ENCODE data around the gene GMPPA.

The GMPPA gene

GRCh38 chr2:219478916-219479315, 19.8 kb upstream of the GMPPA start:
- peaks cover 0 to 18% of the 10 kb centered on the region in 2 donors for H3K36me3 ChIP-seq (ENCODE audit: control insufficient read depth in 1 of 2, insufficient read depth in 2 of 2, low read length in 2 of 2)
- peaks cover 0 to 22% of the 10 kb centered on the region in 2 donors for H3K4me1 ChIP-seq (ENCODE audit: control insufficient read depth in 1 of 2, insufficient read depth in 2 of 2, low read length in 2 of 2)
- no peaks in the 10 kb centered on the region for H3K9me3 ChIP-seq (ENCODE audit: control insufficient read depth in 1 of 2, low read length in 2 of 2)
- H3K4me3 ChIP-seq (ENCODE audit: low read depth in 1 of 2, low read length in 2 of 2) = no peak overlapping the region
- H3K27me3 ChIP-seq (ENCODE audit: low read depth, low read length) = peaks cover 9% of the 10 kb centered on the region
- no peak overlapping the region for H3K27ac ChIP-seq (ENCODE audit: low read length)

GRCh38 chr2:219480004-219480403, 18.7 kb upstream of the GMPPA start:
- H3K27me3 ChIP-seq (ENCODE audit: low read depth, low read length) = peaks cover 11% of the 10 kb centered on the region
- H3K27ac ChIP-seq (ENCODE audit: low read length) = no peak overlapping the region
- H3K9me3 ChIP-seq (ENCODE audit: control insufficient read depth in 1 of 2, low read length in 2 of 2) = no peaks in the 10 kb centered on the region
- peaks cover 0 to 32% of the 10 kb centered on the region in 2 donors for H3K4me1 ChIP-seq (ENCODE audit: control insufficient read depth in 1 of 2, insufficient read depth in 2 of 2, low read length in 2 of 2)
- peaks cover 0 to 18% of the 10 kb centered on the region in 2 donors for H3K36me3 ChIP-seq (ENCODE audit: control insufficient read depth in 1 of 2, insufficient read depth in 2 of 2, low read length in 2 of 2)
- no peak overlapping the region for H3K4me3 ChIP-seq (ENCODE audit: low read depth in 1 of 2, low read length in 2 of 2)

- H3K4me1 ChIP-seq (ENCODE audit: control insufficient read depth in 1 of 2, insufficient read depth in 2 of 2, low read length in 2 of 2) = peaks cover 0 to 19% of the 10 kb centered on the region in 2 donors
- H3K27ac ChIP-seq (ENCODE audit: low read length) = no peak overlapping the region
- peaks cover 0 to 20% of the 10 kb centered on the region in 2 donors for H3K36me3 ChIP-seq (ENCODE audit: control insufficient read depth in 1 of 2, insufficient read depth in 2 of 2, low read length in 2 of 2)
- H3K4me3 ChIP-seq (ENCODE audit: low read depth in 1 of 2, low read length in 2 of 2) = no peak overlapping the region
- H3K9me3 ChIP-seq (ENCODE audit: control insufficient read depth in 1 of 2, low read length in 2 of 2) = no peaks in the 10 kb centered on the region
- peaks cover 29% of the 10 kb centered on the region for H3K27me3 ChIP-seq (ENCODE audit: low read depth, low read length)
These were observed 15.9 kb upstream of the GMPPA start for GRCh38 chr2:219482674-219483405.

- H3K4me3 ChIP-seq (ENCODE audit: low read depth in 1 of 2, low read length in 2 of 2) = peak overlapping the region in 1 of 2 donors; percentile 50
- H3K9me3 ChIP-seq (ENCODE audit: control insufficient read depth in 1 of 2, low read length in 2 of 2) = no peaks in the 10 kb centered on the region
- peaks cover 0 to 27% of the 10 kb centered on the region in 2 donors for H3K36me3 ChIP-seq (ENCODE audit: control insufficient read depth in 1 of 2, insufficient read depth in 2 of 2, low read length in 2 of 2)
- H3K27ac ChIP-seq (ENCODE audit: low read length) = no peak overlapping the region
- H3K27me3 ChIP-seq (ENCODE audit: low read depth, low read length) = peaks cover 29% of the 10 kb centered on the region
- H3K4me1 ChIP-seq (ENCODE audit: control insufficient read depth in 1 of 2, insufficient read depth in 2 of 2, low read length in 2 of 2) = peaks cover 0 to 19% of the 10 kb centered on the region in 2 donors
These were observed 15.0 kb upstream of the GMPPA start for GRCh38 chr2:219483451-219484342.

- H3K27me3 ChIP-seq (ENCODE audit: low read depth, low read length) = peaks cover 29% of the 10 kb centered on the region
- H3K27ac ChIP-seq (ENCODE audit: low read length) = no peak overlapping the region
- H3K4me1 ChIP-seq (ENCODE audit: control insufficient read depth in 1 of 2, insufficient read depth in 2 of 2, low read length in 2 of 2) = peaks cover 0 to 19% of the 10 kb centered on the region in 2 donors
- H3K36me3 ChIP-seq (ENCODE audit: control insufficient read depth in 1 of 2, insufficient read depth in 2 of 2, low read length in 2 of 2) = peaks cover 0 to 31% of the 10 kb centered on the region in 2 donors
- peak overlapping the region in 1 of 2 donors; percentile 50 for H3K4me3 ChIP-seq (ENCODE audit: low read depth in 1 of 2, low read length in 2 of 2)
- H3K9me3 ChIP-seq (ENCODE audit: control insufficient read depth in 1 of 2, low read length in 2 of 2) = no peaks in the 10 kb centered on the region
These were observed 14.1 kb upstream of the GMPPA start for GRCh38 chr2:219484343-219485200.

GRCh38 chr2:219485201-219485580, 13.5 kb upstream of the GMPPA start:
- Histone ChIP-seq H3K27ac (ENCODE audit: low read length) (no peak overlapping the region), H3K27me3 (ENCODE audit: low read depth, low read length) (peaks cover 29% of the 10 kb centered on the region), H3K36me3 (ENCODE audit: control insufficient read depth in 1 of 2, insufficient read depth in 2 of 2, low read length in 2 of 2) (peaks cover 0 to 28% of the 10 kb centered on the region in 2 donors), H3K4me3 (ENCODE audit: low read depth in 1 of 2, low read length in 2 of 2) (no peak overlapping the region), H3K4me1 (ENCODE audit: control insufficient read depth in 1 of 2, insufficient read depth in 2 of 2, low read length in 2 of 2) (peaks cover 0 to 19% of the 10 kb centered on the region in 2 donors), H3K9me3 (ENCODE audit: control insufficient read depth in 1 of 2, low read length in 2 of 2) (no peaks in the 10 kb centered on the region)

DNA sequence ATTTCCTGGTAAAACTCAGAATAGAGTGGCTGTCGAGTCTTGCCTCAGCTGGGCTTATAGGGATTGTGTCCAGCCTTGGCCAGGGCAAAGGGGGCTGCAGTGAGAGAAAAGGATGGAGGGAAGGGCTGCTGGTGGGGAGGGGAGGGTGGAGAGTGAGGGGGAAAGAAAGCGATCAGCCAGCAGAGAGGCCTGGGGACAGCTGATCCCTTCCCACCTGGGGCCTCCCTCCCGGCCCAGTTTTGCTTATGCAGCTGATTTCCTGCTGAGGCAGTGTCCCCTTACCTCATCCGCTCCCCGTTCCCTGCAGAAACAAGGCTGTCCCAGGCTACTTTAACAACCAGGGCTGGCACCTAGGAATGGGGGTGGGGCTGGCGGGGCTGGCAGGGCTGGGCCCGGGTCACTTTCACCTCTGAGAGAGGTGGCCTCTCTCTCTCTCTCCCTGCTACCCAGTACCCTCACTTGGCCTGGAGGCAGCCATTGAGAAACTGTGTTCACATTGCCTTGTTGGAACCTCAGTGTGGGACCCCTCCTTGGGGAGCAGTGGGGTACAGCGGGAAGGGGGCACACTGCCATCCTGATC, 12.2 kb upstream of the GMPPA start:
- peaks cover 0 to 22% of the 10 kb centered on the region in 2 donors for H3K36me3 ChIP-seq (ENCODE audit: control insufficient read depth in 1 of 2, insufficient read depth in 2 of 2, low read length in 2 of 2)
- H3K4me1 ChIP-seq (ENCODE audit: control insufficient read depth in 1 of 2, insufficient read depth in 2 of 2, low read length in 2 of 2) = peaks cover 0 to 19% of the 10 kb centered on the region in 2 donors
- H3K9me3 ChIP-seq (ENCODE audit: control insufficient read depth in 1 of 2, low read length in 2 of 2) = no peaks in the 10 kb centered on the region
- no peak overlapping the region for H3K4me3 ChIP-seq (ENCODE audit: low read depth in 1 of 2, low read length in 2 of 2)
- H3K27ac ChIP-seq (ENCODE audit: low read length) = no peak overlapping the region
- peaks cover 29% of the 10 kb centered on the region for H3K27me3 ChIP-seq (ENCODE audit: low read depth, low read length)

DNA sequence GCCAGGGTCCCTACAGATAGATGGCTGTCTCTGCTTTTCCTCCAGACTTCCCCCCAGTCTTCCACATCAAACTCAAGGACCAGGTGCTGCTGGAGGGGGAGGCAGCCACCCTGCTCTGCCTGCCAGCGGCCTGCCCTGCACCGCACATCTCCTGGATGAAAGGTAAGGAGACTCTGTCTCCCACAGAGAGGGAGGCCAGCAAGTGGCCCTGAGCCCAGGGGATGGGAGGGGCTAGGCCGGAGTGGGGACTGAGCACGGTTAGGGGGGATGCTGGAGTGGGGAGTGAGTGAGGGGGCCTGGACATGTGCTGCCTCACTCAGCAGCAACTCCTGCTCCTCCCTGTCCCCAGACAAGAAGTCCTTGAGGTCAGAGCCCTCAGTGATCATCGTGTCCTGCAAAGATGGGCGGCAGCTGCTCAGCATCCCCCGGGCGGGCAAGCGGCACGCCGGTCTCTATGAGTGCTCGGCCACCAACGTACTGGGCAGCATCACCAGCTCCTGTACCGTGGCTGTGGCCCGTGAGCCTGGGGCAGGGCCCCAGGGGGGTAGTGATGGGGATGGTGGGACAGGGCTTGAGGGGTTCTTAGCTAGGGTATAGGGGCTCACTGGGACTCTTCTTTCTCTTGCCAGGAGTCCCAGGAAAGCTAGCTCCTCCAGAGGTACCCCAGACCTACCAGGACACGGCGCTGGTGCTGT, 10.4 kb upstream of the GMPPA start:
- Histone ChIP-seq H3K27me3 (ENCODE audit: low read depth, low read length) (peaks cover 24% of the 10 kb centered on the region), H3K4me1 (ENCODE audit: control insufficient read depth in 1 of 2, insufficient read depth in 2 of 2, low read length in 2 of 2) (peaks cover 0 to 11% of the 10 kb centered on the region in 2 donors), H3K27ac (ENCODE audit: low read length) (no peak overlapping the region), H3K9me3 (ENCODE audit: control insufficient read depth in 1 of 2, low read length in 2 of 2) (no peaks in the 10 kb centered on the region), H3K4me3 (ENCODE audit: low read depth in 1 of 2, low read length in 2 of 2) (no peak overlapping the region), H3K36me3 (ENCODE audit: control insufficient read depth in 1 of 2, insufficient read depth in 2 of 2, low read length in 2 of 2) (peaks cover 0 to 33% of the 10 kb centered on the region in 2 donors)

GRCh38 chr2:219488844-219489194, 9.9 kb upstream of the GMPPA start:
- Histone ChIP-seq H3K27ac (ENCODE audit: low read length) (no peak overlapping the region), H3K9me3 (ENCODE audit: control insufficient read depth in 1 of 2, low read length in 2 of 2) (no peaks in the 10 kb centered on the region), H3K4me1 (ENCODE audit: control insufficient read depth in 1 of 2, insufficient read depth in 2 of 2, low read length in 2 of 2) (peaks cover 0 to 11% of the 10 kb centered on the region in 2 donors), H3K36me3 (ENCODE audit: control insufficient read depth in 1 of 2, insufficient read depth in 2 of 2, low read length in 2 of 2) (peaks cover 0 to 33% of the 10 kb centered on the region in 2 donors), H3K27me3 (ENCODE audit: low read depth, low read length) (peaks cover 21% of the 10 kb centered on the region), H3K4me3 (ENCODE audit: low read depth in 1 of 2, low read length in 2 of 2) (no peak overlapping the region)

- peaks cover 0 to 33% of the 10 kb centered on the region in 2 donors for H3K36me3 ChIP-seq (ENCODE audit: control insufficient read depth in 1 of 2, insufficient read depth in 2 of 2, low read length in 2 of 2)
- H3K27ac ChIP-seq (ENCODE audit: low read length) = no peak overlapping the region
- H3K4me1 ChIP-seq (ENCODE audit: control insufficient read depth in 1 of 2, insufficient read depth in 2 of 2, low read length in 2 of 2) = peaks cover 0 to 6% of the 10 kb centered on the region in 2 donors
- H3K4me3 ChIP-seq (ENCODE audit: low read depth in 1 of 2, low read length in 2 of 2) = no peak overlapping the region
- no peaks in the 10 kb centered on the region for H3K9me3 ChIP-seq (ENCODE audit: control insufficient read depth in 1 of 2, low read length in 2 of 2)
- H3K27me3 ChIP-seq (ENCODE audit: low read depth, low read length) = peaks cover 18% of the 10 kb centered on the region
These were observed 9.4 kb upstream of the GMPPA start for GRCh38 chr2:219489315-219489714.

All from muscle layer of duodenum (tissue), 2 donors.